SJSA1 (cell line): ENCODE measurements around the gene CIB2. TPM values are rescaled to one million over a fixed set of nuclear protein-coding genes. Genes with fewer than 3 reads are reported as not detected.
A peak's percentile ranks its signal among the peaks of the same experiment; 100 is the strongest.

Source experiments
- DNase-seq, 2 experiments: peaks; one replicate each; pipeline ENCODE4 v3.0.0-alpha.2; 2015 to 2020; ENCODE audit warnings: low spot score in 2 of 2, low read depth in 1 of 2
- H3K27ac ChIP-seq: fragments of 250-450 bp; sonication (Bioruptor Pico); 2 replicates; pipeline ENCODE4 v1.5.1; 2020; ENCODE audit warnings: mild to moderate bottlenecking, moderate library complexity
- H3K27me3 ChIP-seq: fragments of 250-450 bp; sonication (Bioruptor Pico); replicated peaks from 2 replicates; pipeline ENCODE4 v1.5.1; 2020; ENCODE audit warnings: mild to moderate bottlenecking, moderate library complexity
- H3K36me3 ChIP-seq: fragments of 250-450 bp; sonication (Bioruptor Pico); 2 replicates; pipeline ENCODE4 v1.5.1; 2020; ENCODE audit warnings: mild to moderate bottlenecking
- H3K4me1 ChIP-seq: fragments of 250-450 bp; sonication (Bioruptor Pico); replicated peaks from 2 replicates; pipeline ENCODE4 v1.6.1; 2021; ENCODE audit warnings: mild to moderate bottlenecking
- H3K4me3 ChIP-seq: fragments of 250-450 bp; sonication (Bioruptor Pico); 2 replicates; pipeline ENCODE4 v1.5.1; 2020; ENCODE audit warnings: mild to moderate bottlenecking
- H3K9me3 ChIP-seq: fragments of 250-450 bp; sonication (Bioruptor Pico); replicated peaks from 2 replicates; pipeline ENCODE4 v1.5.1; 2020; ENCODE audit warnings: mild to moderate bottlenecking
- total RNA-seq: library from RNA; depleted of rRNA; stranded (reverse); fragments of >200 nt; shearing (Covaris generic); gene quantifications from 2 replicates; pipeline ENCODE4 v1.2.3, GENCODE V29; 2014

Gene CIB2
- total RNA-seq, 1 experiment from 2014 or later: 3.2 TPM

- Histone ChIP-seq H3K9me3 (no peaks in the 10 kb centered on the region), H3K27me3 (no peaks in the 10 kb centered on the region), H3K36me3 (no peaks in the 10 kb centered on the region), H3K27ac (no peak overlapping the region), H3K4me3 (no peak overlapping the region), H3K4me1 (peaks cover 88% of the 10 kb centered on the region)
- DNase-seq: no peak
These were observed 63.7 kb downstream of the CIB2 start for GRCh38 chr15:78067328-78068228.

DNA sequence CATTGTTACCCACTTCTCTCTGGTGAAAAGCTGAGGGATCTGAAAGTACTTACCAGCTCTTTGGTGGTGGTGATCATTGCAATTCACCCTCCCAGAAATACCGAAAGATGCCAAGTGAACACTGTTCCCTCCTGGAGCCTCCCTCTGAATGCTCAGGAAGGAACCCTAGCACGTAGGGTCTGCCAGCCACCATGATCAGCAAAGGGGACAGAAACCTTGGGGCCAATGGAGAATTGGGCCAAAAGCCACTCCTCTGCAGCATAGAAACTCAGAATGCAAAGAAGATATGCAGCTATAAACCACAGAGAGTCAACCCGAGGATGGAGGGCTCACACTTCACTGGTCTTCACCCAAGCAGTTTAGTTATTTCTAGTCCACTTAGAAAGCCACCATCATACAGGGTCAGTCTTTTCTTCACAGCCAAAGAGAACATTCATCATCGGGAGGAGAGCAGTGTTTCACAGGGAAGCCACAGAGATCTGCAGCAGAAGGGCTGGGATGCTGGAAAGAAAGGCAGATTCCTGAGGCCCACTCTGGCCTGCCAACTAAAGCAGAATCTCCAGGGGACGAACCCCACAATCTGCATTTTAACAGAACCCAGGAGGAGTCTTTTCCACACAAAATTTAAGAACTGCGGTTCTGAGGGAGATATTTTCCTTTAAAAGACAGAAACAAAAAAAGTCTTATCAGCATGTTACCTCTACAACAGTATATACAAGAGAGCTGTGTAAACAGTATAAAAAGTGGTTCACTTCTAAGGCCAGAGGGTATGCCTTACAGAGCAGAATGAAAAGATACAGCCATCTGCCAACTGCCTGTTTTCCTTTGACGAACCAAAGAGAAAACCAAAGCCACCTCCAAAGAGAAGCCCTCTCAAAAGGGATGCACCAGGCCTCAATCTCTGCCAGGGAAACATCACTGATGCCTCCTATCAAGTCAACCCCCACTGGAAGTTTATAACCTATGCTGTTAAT lies 65.0 kb downstream of the CIB2 start:
- Histone ChIP-seq H3K4me1 (peaks cover 84% of the 10 kb centered on the region), H3K27me3 (no peaks in the 10 kb centered on the region), H3K27ac (peak overlapping the region; percentile 71), H3K9me3 (no peaks in the 10 kb centered on the region), H3K4me3 (no peak overlapping the region), H3K36me3 (no peaks in the 10 kb centered on the region)
- no peak for DNase-seq

- Histone ChIP-seq H3K4me1 (peaks cover 78% of the 10 kb centered on the region), H3K36me3 (no peaks in the 10 kb centered on the region), H3K4me3 (no peak overlapping the region), H3K27ac (peak overlapping the region; percentile 71), H3K9me3 (no peaks in the 10 kb centered on the region), H3K27me3 (no peaks in the 10 kb centered on the region)
- peak; percentile 96 to 98 for DNase-seq
These were observed 65.9 kb downstream of the CIB2 start for GRCh38 chr15:78065284-78065872.

GRCh38 chr15:78064544-78064943 lies 66.7 kb downstream of the CIB2 start:
- no peaks in the 10 kb centered on the region for H3K9me3 ChIP-seq
- DNase-seq: no peak
- no peak overlapping the region for H3K4me3 ChIP-seq
- H3K27ac ChIP-seq: peak overlapping the region; percentile 45
- H3K27me3 ChIP-seq: no peaks in the 10 kb centered on the region
- H3K4me1 ChIP-seq: peaks cover 75% of the 10 kb centered on the region
- H3K36me3 ChIP-seq: 0 out of 2 replicates have a peak, but pooled peaks cover 2% of the 10 kb centered on the region

GRCh38 chr15:78063970-78064385 lies 67.3 kb downstream of the CIB2 start:
- Histone ChIP-seq H3K27me3 (no peaks in the 10 kb centered on the region), H3K27ac (no peak overlapping the region), H3K36me3 (0 out of 2 replicates have a peak, but pooled peaks cover 5% of the 10 kb centered on the region), H3K4me3 (no peak overlapping the region), H3K9me3 (no peaks in the 10 kb centered on the region), H3K4me1 (peaks cover 77% of the 10 kb centered on the region)
- no peak for DNase-seq

DNA sequence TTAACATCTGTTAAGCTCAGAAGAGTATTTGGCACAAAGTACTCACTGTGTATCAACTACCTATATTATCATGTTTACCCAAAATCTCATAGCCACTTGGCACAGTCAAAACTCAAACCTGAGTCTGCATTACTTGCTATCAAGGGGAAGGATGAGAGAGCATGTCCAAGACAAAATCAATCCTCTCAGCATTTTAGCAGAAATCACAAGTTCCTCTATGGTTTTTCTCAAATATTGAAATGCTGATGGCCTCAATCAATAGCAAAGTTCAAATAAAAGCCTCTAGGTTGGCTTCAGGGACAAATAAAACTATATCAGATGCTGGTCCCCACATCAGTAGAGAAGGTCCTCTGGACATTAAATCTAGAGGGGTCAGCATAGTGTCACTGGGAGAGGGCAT lies 68.0 kb downstream of the CIB2 start:
- peaks cover 77% of the 10 kb centered on the region for H3K4me1 ChIP-seq
- no peak for DNase-seq
- H3K4me3 ChIP-seq: no peak overlapping the region
- H3K27ac ChIP-seq: no peak overlapping the region
- H3K36me3 ChIP-seq: 0 out of 2 replicates have a peak, but pooled peaks cover 5% of the 10 kb centered on the region
- H3K9me3 ChIP-seq: no peaks in the 10 kb centered on the region
- H3K27me3 ChIP-seq: no peaks in the 10 kb centered on the region

- Histone ChIP-seq H3K36me3 (0 out of 2 replicates have a peak, but pooled peaks cover 5% of the 10 kb centered on the region), H3K27me3 (no peaks in the 10 kb centered on the region), H3K9me3 (no peaks in the 10 kb centered on the region), H3K27ac (peak overlapping the region; percentile 27), H3K4me1 (peaks cover 71% of the 10 kb centered on the region), H3K4me3 (peak overlapping the region; percentile 11)
- DNase-seq: peak; percentile 61 to 67
These were observed 69.2 kb downstream of the CIB2 start for GRCh38 chr15:78061963-78062427.

- Histone ChIP-seq H3K36me3 (0 out of 2 replicates have a peak, but pooled peaks cover 5% of the 10 kb centered on the region), H3K4me1 (peaks cover 67% of the 10 kb centered on the region), H3K27me3 (no peaks in the 10 kb centered on the region), H3K27ac (no peak overlapping the region), H3K9me3 (no peaks in the 10 kb centered on the region), H3K4me3 (no peak overlapping the region)
- no peak for DNase-seq
These were observed 71.0 kb downstream of the CIB2 start for GRCh38 chr15:78060232-78060631.

DNA sequence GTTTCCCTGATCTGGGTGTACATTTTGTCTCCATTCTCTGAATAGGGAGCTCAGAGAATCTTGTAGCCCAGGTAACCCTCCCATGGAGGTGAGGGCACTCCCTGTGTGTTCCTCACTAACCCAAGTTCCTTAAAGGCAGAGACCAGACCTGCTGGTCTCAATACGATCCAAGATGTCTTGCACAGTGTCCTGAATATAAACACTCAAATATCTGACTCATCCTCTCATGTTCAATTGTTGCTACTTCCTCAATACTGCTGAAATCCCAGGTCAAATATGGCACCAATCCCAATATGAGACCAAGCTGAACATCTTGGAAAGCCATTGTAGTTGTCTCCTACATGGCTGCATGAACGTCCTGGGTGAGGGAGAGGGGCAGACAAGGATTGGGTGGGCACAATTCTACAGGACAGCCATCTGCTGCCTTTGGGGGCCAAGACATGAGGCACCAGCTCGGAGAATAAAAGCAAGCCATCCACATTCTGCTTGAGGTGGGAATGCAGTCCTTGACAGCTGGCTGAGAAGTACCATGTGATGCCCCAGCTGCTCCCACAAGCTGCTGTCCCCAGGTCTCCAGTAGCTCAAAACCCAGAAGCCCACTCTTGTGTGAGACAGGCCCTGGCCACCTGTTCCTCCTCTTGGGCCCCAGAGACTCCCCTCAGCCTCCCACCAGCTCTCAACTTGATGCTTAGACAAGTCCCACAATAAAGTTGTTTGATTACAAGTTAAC lies 72.0 kb downstream of the CIB2 start:
- peaks cover 58% of the 10 kb centered on the region for H3K4me1 ChIP-seq
- H3K27me3 ChIP-seq: no peaks in the 10 kb centered on the region
- no peak overlapping the region for H3K27ac ChIP-seq
- DNase-seq: peak in 1 of 2 experiments; percentile 27
- H3K36me3 ChIP-seq: peaks cover 5% of the 10 kb centered on the region; the same call in 1 of the 2 replicates
- no peak overlapping the region for H3K4me3 ChIP-seq
- H3K9me3 ChIP-seq: no peaks in the 10 kb centered on the region

DNA sequence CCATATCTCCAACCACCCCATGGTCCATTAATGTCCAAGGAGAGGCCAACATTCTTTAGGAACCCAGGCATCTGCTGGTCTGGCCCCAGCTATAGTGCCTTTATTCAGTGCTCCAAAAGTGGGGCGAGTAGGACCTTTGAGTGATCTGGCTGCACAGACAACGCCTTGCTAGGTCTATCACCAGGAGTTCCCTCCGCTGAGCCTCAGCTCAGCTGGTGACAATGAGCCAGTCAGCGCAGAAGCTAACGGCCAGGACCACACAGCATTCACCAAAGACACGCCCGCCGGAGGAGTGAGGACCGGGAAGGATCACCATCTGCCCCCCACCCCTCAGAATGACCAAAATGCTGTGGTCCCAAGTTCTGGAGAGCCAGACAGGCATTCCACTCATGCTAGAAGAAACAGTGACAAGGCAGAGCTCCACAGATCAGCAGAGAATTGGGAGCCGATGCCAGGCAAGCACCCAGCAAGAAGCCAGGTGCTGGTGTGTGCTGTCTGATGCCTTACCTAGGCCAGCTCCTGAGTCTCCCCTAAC lies 72.8 kb downstream of the CIB2 start:
- Histone ChIP-seq H3K36me3 (peaks cover 12% of the 10 kb centered on the region), H3K27me3 (no peaks in the 10 kb centered on the region), H3K27ac (no peak overlapping the region), H3K4me3 (no peak overlapping the region), H3K9me3 (no peaks in the 10 kb centered on the region), H3K4me1 (peaks cover 50% of the 10 kb centered on the region)
- DNase-seq: no peak

GRCh38 chr15:78057803-78058202 lies 73.4 kb downstream of the CIB2 start:
- Histone ChIP-seq H3K27ac (no peak overlapping the region), H3K36me3 (peaks cover 19% of the 10 kb centered on the region), H3K9me3 (no peaks in the 10 kb centered on the region), H3K4me3 (no peak overlapping the region), H3K27me3 (no peaks in the 10 kb centered on the region), H3K4me1 (peaks cover 48% of the 10 kb centered on the region)
- DNase-seq: no peak

DNA sequence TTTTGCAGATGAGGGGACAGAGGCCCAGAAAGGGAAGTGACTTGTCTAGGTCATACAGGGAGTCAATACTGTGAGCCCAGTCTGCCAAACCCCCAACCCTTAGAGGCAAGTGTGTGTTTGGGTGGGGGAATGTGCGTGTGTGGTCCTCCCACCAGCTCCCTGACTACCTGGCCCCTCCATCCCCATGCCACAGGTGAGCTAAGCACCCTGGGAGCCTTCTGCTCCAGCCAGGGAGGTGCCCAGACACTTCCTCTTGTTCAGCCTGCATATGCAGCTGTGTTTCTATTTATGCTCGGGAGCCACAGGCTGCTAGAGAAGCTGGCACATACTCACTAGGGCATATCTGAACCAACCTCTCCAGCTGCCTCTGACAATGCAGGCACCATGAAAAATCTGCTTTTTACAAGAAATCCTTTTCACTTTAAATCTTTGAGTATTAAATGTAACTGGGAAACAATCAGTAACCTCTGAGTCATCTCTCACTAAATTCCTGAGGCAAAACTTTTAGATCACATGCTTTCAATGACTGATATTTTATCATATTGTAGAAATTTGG lies 74.5 kb downstream of the CIB2 start:
- Histone ChIP-seq H3K4me1 (peaks cover 38% of the 10 kb centered on the region), H3K27ac (peak overlapping the region; percentile 38; the same call in 1 of the 2 replicates), H3K9me3 (no peaks in the 10 kb centered on the region), H3K36me3 (peaks cover 21% of the 10 kb centered on the region), H3K4me3 (no peak overlapping the region), H3K27me3 (no peaks in the 10 kb centered on the region)
- DNase-seq: no peak
